ELF-1 (cell line): ENCODE measurements around the gene MSANTD1.

ENCODE experiments used
- DNase-seq: peaks from one replicate; pipeline ENCODE4 v3.0.0-alpha.2; 2016; ENCODE audit warnings: low read depth, low spot score

The MSANTD1 gene

DNA sequence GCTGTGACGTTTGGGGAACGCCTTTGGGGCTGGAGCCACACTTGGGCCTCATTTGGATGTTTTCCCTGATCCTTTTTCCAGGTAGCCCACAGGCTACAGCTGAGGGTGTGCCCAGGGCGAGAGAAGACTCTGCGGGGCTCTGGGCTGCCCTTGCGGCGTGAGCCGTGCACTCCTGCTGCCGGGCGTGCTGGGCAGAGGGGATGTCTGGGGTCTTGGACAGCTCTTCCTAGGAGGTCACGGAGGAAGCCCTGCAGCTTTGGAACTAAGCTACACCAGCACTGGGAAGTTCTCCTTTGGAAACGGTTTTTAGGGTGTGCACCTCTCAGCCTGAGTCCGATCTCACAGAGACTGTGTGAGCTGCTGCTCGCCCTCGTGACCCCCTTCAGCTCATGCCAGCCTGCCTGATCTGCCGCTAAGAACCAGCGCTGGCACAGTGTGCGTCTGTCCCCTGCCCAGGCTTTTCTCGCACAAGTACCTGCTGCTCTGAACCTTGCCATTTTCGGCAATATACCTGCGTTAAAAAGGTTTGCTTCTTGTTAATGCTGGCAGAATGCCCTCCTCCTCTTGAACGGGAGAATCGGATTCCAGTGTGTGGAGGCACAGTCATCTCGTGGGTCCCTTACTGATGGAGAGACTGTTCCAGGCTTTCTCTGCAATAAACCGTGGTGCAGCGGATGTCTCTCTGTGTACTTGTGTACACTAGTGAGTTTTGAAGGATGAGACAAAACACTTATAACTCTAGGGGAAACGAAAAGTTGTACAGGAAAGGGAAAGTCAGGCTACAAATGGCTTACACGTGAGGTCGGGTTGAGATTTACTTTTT, 14.3 kb downstream of the MSANTD1 start:
- no peak for DNase-seq

DNA sequence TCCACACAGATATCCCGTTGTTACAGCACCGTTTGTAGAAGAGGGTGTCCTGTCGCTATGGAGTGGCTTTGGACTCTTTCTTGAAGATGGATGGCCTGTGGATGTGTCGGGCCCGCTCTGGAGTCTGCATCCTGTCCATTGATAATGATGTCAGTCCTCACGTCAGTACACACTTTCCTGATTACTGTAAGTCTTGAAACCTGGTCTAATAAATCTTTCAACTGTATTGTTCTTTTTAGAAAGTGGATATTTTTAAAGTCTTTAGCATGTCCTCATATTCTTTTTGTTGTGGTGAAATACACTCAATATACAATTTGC, 14.9 kb downstream of the MSANTD1 start:
- no peak for DNase-seq

DNA sequence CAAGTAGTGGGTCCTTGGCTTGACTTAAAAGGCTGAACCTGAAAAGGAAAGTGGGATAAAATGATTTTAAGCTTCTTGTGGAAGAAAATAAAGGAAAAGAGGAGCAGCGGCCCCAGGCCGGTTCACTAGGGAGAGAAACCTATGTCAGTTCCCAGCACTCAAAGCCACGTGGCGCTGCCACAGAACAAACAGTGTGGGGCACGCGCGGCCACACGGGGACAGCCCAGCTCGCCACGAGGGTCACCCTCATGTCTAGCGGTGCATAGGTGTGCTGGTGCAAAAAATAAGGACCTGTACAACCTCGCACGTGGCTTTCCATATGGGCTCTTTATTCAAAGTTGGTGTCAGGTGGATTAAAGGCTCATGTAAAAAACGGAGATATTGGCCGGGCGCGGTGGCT, 17.1 kb downstream of the MSANTD1 start:
- no peak for DNase-seq

DNA sequence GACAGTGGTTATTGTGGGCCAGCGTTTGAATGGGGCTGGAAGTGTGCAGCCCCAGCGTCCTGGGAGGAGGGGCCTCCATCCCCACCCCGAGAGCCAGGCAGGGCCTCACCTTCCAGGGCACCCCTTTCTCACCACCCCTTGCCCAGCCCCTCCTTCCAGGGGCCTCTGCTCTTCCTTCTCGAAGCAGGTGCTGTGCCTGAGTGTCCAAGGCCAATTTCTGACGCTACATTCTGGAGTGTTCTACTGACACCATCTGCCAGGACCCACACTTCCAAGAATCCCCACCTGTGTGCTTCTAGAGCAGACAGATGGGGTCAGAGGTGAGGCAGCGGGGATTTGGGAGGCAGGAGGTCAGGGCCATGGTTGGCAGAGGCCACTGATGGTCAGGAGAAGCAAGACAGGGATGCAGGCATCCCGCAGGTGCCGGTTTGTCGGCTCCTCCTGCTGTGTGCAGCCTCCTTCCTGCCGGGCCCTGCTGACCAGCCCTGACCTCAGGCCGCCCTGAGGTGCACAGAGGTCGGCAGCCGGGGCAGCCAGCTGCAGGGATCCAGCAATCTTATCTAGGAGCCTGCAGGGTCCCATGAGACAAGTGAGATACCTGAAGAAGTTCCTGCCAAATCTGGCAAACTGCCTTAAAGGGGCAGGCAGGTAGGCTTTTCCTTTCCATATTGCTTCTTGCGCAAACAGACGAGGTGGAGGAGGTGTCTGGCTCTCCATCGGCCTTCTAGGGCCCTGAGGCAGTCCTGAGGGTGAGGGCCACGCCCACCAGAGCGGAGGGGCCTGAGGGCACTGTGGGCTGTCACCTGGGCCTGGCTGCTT, 18.8 kb downstream of the MSANTD1 start:
- DNase-seq = peak; percentile 67

DNA sequence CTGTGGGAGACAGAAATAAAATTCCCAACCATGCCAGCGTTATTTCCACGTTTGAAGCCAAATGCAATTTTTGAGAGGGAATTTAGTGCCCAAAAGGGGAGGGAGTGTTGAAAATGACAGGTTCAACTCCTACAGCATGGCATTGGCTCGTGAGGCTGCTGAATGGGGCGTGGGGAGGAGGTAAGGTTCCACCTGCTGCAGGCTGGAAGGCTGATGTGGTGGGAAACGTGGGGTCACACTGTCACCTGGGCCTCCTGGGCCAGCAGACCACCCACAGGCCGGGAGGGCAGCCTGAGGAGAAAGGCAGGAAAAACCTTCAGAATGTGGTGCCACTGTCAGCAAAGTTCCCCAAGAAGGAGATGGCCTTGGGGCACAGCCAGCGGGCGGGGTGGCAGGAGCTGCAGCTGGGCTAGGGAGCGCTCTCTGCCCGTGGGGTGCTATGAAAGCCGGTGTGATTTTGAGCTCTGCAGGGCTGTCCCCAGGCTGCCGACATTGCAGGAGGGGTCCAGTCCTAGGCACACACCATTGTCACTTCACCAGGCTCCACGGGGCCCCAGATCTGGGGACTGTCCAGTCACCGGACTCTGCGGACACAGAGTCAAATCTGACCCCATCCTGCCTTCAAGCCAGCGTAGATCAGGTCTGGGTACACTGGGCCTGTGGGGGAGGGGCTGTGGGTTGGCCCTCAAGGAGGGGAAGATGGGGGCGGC, 19.6 kb downstream of the MSANTD1 start:
- no peak for DNase-seq

DNA sequence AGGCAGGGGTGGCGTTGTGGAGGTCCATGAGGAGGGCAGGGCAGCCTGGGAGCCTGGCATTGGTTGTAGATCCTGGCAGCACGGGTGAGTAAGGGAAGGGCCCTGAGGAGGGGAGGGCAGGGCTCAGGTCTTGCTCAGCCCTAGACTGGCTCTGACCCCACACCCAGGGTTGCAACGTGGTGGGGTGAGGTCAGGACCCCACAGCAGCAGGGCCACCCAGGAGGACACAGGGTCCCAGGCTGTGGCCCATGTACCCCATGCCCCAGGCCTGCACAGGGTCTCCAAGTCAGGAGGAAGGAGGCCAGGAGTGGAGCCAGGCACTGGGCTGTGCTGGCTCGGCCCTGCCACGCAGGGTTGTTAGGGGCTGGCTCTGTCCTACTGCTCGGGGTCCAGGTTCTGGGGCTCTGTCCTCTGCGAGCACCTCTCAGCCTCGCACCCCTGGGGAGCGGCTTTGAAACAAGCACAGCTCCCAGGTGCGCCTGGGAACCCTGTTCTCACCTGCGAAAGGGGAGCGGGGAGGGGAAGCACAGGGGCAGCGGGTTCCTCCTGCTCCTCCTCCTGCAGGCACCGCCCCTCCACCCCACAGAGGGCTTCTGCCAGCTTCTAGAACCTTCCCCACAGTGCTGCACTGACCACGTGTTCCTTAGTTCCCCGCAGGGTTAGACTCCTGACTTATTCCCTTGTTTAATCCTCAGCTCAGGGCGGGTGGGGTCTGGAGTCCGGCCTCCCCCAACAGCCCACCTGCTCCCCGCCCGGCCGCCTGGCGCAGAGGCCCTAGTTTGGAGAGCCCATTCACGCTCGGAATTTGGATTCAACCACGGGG, 20.4 kb downstream of the MSANTD1 start:
- no peak for DNase-seq

DNA sequence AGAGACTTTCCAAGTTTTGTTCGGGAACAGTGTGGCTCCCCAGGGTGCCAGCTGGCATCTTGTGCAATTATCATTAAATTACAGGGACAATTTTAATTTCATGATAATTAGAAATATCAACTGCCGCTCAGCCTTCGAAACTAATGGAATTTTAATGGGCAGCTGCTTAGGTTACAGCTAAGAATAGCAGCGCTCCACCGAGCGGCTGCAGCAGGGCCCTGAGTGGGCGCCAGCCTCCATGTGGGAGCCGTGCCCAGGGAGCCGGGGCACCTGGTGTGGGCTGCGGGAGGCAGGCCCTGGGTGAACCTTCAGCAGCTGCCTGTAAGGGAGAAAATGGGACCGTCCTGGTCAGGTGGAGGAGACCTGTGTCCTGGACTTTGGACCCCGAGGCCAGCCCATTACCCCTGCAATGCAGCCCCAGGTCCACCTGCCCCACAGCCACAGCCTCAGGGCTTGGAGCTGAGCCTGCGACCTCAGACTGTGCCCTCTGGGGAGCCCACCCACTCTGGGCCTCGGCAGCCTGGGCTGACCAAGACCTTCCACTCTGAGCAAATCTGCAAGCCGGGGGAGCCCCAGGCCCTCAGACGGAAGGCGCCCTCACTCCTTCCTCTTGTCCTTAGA, 21.1 kb downstream of the MSANTD1 start:
- DNase-seq = no peak

DNA sequence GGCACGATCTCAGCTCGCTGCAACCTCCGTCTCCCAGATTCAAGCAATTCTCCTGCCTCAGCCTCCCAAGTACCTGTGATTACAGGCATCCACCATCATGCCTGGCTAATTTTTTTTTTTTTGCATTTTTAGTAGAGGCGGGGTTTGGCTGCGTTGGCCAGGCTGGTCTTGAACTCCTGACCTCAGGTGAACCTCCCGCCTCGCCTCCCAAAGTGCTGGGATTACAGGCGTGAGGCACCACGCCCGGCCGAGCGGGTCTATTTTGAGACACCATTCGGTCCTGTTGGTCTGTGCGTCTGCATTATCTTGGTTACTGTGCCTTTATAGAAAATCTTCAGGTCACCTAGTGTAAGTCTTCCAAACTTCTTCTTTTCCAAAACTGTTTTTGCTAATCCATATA, 22.2 kb downstream of the MSANTD1 start:
- no peak for DNase-seq

DNA sequence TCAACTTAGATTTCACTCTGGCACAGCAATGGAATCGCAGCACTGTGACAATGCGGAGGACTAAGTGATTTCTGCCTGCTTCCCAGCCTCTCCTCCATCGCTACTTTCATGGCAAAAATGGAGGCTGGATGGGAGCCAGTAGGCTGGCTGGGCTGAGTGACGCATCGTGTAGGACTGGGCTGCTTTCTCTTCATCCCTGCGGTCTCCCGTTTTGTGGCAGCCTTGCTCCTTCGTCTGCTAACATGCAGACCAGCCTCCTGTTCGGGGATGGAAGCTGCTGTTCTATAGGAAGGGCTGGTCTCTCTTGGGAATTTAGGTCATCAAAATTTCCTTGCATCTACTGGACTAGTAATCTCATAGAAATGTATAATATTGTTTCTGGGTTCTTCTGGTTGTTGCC, 28.0 kb downstream of the MSANTD1 start:
- no peak for DNase-seq

DNA sequence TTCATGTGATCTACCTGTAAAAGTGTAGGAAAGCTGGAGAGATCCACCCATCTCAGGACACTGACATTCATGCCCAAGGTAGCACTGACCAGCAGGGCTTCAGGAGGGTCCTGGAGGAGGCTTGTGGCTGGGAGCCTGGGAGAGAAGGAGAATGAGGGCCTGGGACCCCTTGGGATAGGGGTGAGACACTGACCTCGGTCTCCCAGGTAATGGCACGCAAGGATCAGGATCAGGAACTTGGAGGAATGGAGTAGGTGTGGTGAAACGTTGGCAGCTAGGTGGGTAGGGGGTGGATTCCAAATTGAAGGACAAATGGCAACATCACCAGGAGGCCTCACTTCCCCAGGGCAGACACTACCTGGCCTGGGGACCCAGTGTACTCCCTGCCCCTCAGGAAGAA, 31.5 kb downstream of the MSANTD1 start:
- DNase-seq = no peak

DNA sequence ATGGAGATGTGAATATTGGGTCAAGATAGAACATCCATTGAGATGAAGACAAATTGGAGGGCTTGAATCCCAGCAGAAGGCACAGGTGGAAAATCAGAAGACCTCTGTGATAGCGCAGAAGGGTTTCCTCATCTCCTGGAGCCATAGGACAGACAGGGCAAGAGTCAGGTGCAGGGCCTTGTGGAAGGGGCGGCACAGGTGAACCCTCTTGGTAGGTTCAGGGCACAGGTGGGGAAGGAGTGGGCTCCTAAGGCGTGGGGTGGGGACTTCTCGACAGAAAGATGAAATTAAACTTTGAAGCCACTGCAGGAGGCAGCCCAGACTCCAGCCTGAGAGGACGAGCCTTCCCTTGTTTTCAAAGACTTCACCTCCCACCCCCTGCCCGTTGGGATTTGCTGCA, 34.5 kb downstream of the MSANTD1 start:
- no peak for DNase-seq

DNA sequence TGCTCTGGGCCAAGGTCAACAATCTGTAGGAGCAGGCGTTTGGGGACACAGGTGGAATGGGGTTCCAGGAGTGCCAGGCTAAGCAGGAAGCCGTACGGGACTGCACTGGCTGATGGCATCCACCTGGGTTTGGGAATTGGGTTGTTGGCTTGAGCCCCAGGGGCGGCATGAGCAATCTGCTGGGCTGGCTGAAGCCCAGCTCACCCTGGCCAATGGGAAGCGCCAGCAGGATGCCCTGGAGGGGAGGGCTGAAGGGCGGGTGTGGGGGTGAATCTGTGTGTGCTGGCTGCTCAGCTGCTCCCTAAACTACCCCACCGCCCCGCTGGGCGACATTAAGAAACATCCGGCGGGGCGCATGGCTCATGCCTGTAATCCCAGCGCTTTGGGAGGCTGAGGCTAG, 35.0 kb downstream of the MSANTD1 start:
- DNase-seq = no peak

DNA sequence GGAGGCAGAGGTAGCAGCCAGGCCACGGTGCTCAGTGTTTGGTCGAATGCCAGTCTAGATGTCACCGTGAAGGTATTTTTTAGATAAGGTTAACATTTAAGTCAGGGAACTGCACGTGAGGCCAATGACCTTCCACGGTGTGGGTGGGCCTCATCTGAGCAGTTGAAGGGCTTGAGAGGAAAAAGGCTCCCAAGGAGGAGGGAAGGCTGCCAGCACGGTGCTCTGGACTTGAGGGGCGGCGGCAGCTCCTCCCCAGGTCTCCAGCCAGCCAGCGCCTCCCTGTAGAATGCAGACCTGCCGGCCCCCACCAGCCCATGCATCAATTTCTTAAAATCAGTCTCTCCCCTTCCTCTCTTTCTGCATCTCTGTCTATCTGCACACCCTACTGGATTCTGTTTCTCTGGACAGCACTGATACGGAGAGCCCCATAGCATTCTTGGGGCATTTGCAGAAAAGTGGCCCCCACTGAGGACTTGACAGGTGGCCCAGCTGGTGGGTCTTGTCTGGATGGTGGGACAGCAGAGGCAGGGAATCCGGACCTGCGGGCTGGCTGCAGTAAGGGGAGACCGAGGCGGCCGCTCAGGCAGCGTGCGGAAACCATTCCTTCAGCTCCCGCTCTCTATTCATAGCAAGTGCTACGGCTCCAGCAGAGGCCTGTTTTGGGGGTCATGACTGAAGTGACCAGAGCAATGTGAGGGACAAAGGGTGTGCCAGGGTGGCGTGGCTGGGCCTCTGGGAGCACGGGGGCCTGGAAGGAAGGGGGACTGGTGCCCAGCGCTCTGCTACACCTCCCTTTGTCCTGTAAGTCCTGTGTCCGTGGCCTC, 36.0 kb downstream of the MSANTD1 start:
- DNase-seq = no peak

DNA sequence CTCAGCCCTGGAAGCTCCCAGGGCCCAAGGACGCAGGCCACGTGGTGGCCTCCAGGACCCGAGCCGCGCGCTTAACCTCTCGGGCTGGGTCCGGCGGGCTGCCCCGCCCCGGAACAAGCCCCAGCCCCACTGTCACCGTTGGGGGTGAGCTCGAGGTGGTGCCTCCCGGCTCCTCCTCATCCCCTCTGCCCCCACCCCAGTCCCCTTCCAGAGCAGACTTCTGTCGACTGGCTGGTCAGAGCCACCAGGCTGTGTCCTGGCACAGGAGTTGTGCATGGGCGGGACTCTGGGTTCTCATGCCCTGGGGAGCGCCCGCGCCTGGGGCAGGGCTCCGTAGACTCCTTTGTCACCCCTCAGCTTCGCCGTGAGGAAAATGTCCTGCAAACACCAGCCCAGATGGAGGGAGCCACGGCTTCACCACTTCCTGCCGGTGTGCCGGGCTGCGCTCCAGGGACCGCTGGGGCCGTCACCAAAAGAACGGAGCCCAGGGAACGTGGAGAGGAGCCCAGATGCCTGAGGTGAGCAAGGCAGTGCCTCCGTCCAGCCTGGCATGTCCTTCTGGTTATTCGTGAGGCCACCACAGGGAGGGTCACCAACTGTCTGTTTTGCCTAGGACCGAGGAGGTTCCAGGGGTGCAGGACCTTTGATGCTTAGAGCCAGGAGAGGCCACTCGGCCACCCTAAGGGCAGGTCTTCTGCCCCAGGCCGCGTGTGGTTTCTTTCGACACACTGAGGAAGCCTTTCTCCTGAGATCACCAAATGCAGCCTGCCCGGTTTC, 36.8 kb downstream of the MSANTD1 start:
- peak; percentile 64 for DNase-seq

DNA sequence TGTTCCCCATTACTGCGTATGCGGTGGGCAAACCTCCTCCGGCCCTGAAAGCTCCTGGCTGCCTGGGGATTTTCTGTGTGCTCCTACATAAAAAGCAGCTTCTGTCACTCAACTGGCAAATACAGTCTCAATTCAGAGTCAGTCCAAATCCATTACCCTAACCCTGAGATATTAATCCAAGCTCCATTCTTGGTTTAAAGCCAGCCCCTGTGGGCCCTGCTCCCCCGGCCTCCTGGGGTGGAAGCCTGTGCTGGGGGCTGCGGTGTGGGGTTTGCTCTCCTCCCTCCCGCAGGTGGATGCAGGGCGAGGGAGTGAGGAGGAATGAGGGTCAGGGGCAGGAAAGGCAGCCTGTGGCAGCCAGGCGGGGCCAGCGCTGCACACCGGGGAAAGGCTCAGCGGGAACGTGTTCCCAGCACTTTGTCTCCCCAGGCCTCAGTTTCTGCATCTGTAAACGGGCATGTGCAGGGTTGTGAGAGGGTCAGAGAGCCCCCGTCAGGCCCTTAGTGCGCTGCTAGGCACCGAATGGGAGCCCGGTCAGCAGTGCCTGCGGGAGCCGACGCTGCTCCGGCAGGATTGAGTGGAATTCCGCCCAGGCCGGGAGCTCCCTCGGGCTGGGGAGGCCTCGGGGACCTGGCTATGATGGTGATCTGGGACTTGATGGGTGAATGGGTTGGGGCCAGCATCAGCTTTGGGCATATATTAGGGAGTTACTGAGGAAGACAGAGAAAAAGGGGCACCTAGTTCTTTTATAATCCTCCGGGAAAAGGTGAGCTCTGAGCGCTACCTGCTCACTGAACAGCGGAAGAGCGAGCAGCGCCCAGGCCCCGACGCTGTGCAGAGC, 37.6 kb downstream of the MSANTD1 start:
- peak; percentile 52 for DNase-seq

DNA sequence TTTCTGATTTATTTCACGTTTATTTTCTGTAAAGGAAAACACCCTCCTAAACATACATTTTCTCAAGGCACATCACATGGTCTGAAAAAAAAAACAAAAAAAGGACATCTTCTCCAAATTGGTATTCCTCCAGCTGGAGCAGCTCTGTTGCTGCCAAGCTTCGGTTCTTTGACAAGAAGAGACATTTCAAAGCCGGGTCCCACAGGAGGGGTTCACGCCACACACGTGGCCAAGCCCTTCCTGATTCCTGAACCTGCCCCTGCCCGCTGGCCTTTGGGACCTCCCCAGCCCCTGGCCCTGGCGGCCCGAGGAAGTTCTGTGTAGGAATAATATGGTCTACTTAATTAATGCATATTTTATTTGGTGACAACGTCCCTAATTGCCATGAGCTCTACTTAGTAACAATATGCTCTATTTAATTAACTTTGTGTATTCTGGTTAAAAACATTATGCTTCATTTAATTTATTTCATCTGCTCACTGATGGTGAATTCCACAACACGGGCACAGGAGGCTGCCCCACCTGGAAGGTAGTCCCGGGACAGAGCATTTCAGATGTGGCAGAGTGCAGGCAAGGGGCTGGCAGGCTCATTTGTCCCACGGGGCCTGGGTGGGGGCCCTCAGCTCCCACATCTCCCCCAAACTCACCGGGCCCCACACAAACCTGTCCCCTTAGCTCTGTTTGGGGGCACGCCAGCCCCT, 38.5 kb downstream of the MSANTD1 start:
- no peak for DNase-seq

DNA sequence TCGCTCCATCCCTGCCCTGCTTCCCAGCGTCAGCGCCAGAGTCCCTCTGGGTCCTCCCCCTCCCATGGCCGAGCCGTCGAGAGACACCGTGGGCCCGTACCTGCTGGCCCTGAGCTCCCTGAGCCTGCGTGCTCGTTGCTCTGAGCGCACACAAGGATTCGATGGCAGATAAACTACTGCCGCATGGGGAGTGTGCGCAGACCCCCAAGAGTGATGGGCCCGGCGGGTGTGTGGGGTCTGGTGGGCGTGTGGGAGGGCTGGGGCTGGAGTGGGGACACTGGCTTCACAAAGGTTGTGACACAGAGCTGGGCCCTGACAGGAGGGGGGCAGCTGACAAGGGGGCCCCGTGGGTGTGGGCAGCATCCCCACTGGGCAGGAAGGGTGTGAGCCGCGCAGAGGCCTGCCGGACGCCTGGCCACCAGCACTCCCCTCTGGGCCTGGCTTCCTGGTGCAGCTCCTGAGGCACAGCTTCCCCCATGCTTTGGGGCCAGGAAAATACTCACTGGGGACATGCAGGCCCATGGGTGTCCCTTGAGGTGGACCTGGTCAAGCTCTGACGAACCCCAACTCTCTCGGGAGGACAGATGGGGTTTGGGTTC, 39.1 kb downstream of the MSANTD1 start:
- DNase-seq = no peak
